K562 (cell line): Measurements from ENCODE around the gene FIBIN. TPM values are rescaled to one million over a fixed set of nuclear protein-coding genes. Genes with fewer than 3 reads are reported as not detected.

Source experiments
- FIP1L1 ChIP-seq: fragments of 200-400 bp; formaldehyde crosslinking; IDR thresholded peaks from 2 replicates; pipeline ENCODE4 v1.6.1; 2018; ENCODE audit warnings: mild to moderate bottlenecking, low read depth, low read length; ENCODE audit not compliant: poor library complexity, severe bottlenecking
- HDAC1 ChIP-seq, 2 experiments: fragments of 450-650 bp; IDR thresholded peaks; 2 replicates each; pipeline ENCODE4 v1.6.1; 2016 to 2017; ENCODE audit warnings: inconsistent platforms in 1 of 2, mild to moderate bottlenecking in 1 of 2, moderate library complexity in 1 of 2
- MTF1 ChIP-seq: fragments of 250-450 bp; sonication (Bioruptor Pico); IDR thresholded peaks from 2 replicates; pipeline ENCODE4 v1.9.0; 2021; ENCODE audit warnings: moderate library complexity, mild to moderate bottlenecking, inconsistent platforms, borderline replicate concordance
- RAD51 ChIP-seq: fragments of 450-650 bp; IDR thresholded peaks from 2 replicates; pipeline ENCODE4 v1.7.1; 2016; ENCODE audit warnings: low read depth, mild to moderate bottlenecking, borderline replicate concordance
- RBM25 ChIP-seq: fragments of 200-400 bp; formaldehyde crosslinking; IDR thresholded peaks from 2 replicates; pipeline ENCODE4 v1.6.1; 2018; ENCODE audit warnings: low read length, low read depth, moderate library complexity; ENCODE audit not compliant: severe bottlenecking
- ZBTB7A ChIP-seq: IDR thresholded peaks from 2 replicates; pipeline ENCODE4 v1.6.1; 2011; ENCODE audit warnings: low read depth, mild to moderate bottlenecking, low read length, moderate library complexity, borderline replicate concordance; ENCODE audit not compliant: control insufficient read depth
- ZNF696 ChIP-seq: fragments of 250-450 bp; sonication (Bioruptor Pico); conservative IDR thresholded peaks from 2 replicates; pipeline ENCODE4 v1.4.0; 2020; ENCODE audit warnings: mild to moderate bottlenecking, moderate library complexity
- ZNF740 ChIP-seq, 3 experiments: fragments of 200-800 bp in 1 of 3; sonication (Bioruptor generic) in 1 of 3; sonication (generic) in 1 of 3; formaldehyde crosslinking in 1 of 3; IDR thresholded peaks; 2 replicates each; pipeline versions ENCODE4 v1.6.1 to v1.8.0; 2016 to 2022; ENCODE audit warnings: mild to moderate bottlenecking in 2 of 3, missing compliant biosample characterization in 2 of 3, missing genetic modification characterization in 2 of 3, missing genetic modification reagents in 1 of 3
- polyA plus RNA-seq, 8 experiments: library from polyadenylated mRNA; depleted of rRNA in 4 of 8; stranded (reverse) in 5 of 8; unstranded in 3 of 8; fragments of >200 nt; fragmentation: Nextera tagmentation in 2 of 8; fragmentation: Illumina TruSeq in 1 of 8; extraction: Ambion mirVana in 2 of 8; extraction: Trizol in 1 of 8; gene quantifications; 2 replicates each; pipeline versions ENCODE4 v1.2.1 to v1.2.3, GENCODE V29; 2011 to 2014; ENCODE audit warnings: inconsistent platforms in 1 of 8, missing spikeins in 1 of 8
- total RNA-seq, 7 experiments: library from RNA; depleted of rRNA in 6 of 7; stranded (reverse); fragments of >200 nt in 6 of 7; fragmentation: Illumina TruSeq in 2 of 7; extraction: Trizol in 2 of 7; gene quantifications; 2 replicates each; pipeline versions ENCODE4 v1.2.1 to v1.2.3, GENCODE V29; 2011 to 2021; ENCODE audit warnings: low replicate concordance in 1 of 7
- TF ChIP-seq, protein P1 (sequence below): fragments of 250-450 bp; sonication (Bioruptor Pico); IDR thresholded peaks from 2 replicates; pipeline ENCODE4 v1.5.0; 2022; ENCODE audit warnings: mild to moderate bottlenecking

FIBIN gene
- total and polyA plus RNA-seq, 9 of the 15 experiments (the other 6 are each of a cell fraction or from before 2014, with no cell fraction given) = not detected

GRCh38 chr11:26958005-26958701 lies 35.8 kb upstream of the FIBIN start (continued):
- no peak for TF ChIP-seq MTF1 (CRISPR knock-in tag)
- TF ChIP-seq ZBTB7A = no peak
- TF ChIP-seq, protein P1, sequence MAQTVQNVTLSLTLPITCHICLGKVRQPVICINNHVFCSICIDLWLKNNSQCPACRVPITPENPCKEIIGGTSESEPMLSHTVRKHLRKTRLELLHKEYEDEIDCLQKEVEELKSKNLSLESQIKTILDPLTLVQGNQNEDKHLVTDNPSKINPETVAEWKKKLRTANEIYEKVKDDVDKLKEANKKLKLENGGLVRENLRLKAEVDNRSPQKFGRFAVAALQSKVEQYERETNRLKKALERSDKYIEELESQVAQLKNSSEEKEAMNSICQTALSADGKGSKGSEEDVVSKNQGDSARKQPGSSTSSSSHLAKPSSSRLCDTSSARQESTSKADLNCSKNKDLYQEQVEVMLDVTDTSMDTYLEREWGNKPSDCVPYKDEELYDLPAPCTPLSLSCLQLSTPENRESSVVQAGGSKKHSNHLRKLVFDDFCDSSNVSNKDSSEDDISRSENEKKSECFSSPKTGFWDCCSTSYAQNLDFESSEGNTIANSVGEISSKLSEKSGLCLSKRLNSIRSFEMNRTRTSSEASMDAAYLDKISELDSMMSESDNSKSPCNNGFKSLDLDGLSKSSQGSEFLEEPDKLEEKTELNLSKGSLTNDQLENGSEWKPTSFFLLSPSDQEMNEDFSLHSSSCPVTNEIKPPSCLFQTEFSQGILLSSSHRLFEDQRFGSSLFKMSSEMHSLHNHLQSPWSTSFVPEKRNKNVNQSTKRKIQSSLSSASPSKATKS (CRISPR knock-in tag) = no peak
- TF ChIP-seq ZNF696 = no peak
- TF ChIP-seq FIP1L1 = no peak
- TF ChIP-seq RBM25 = no peak
- TF ChIP-seq HDAC1 (IDR thresholded peaks at IDR 0.05) = no peak
- TF ChIP-seq RAD51 = no peak
- no peak for TF ChIP-seq ZNF740 (CRISPR knock-in tag; IDR thresholded peaks at IDR 0.05)
- TF ChIP-seq ZNF740 (tag; IDR thresholded peaks at IDR 0.05) = no peak
